Neural cell (in vitro differentiated cells): Measurements from ENCODE around the gene APLF. TPM values are rescaled to one million over a fixed set of nuclear protein-coding genes. Genes with fewer than 3 reads are reported as not detected.

Experiments used
- H2AFZ ChIP-seq: fragments of 200-600, 300-800 bp; sonication (generic), shearing (Covaris generic); 2 replicates; pipeline ENCODE4 v1.6.0; 2014; ENCODE audit warnings: low read depth, mild to moderate bottlenecking, antibody characterized with exemption, low read length, moderate library complexity
- H3F3A ChIP-seq: fragments of 200-600 bp; shearing (Covaris generic); 2 replicates; pipeline ENCODE4 v1.6.1; 2016; ENCODE audit warnings: mild to moderate bottlenecking, moderate library complexity, mixed read lengths, antibody characterized with exemption, low read length; ENCODE audit not compliant: insufficient read depth, poor library complexity, severe bottlenecking
- H3K27ac ChIP-seq: fragments of 200-600, 300-800 bp; sonication (generic), shearing (Covaris generic); 2 replicates; pipeline ENCODE4 v1.5.1; 2014; ENCODE audit warnings: mild to moderate bottlenecking, low read length, moderate library complexity
- H3K27me3 ChIP-seq: fragments of 300-800, 200-600 bp; sonication (generic), shearing (Covaris generic); 2 replicates; pipeline ENCODE4 v1.6.0; 2014; ENCODE audit warnings: mild to moderate bottlenecking, low read depth, low read length, moderate library complexity; ENCODE audit not compliant: insufficient read depth
- H3K36me3 ChIP-seq: fragments of 300-800, 200-600 bp; sonication (generic), shearing (Covaris generic); 2 replicates; pipeline ENCODE4 v1.5.1; 2014; ENCODE audit warnings: mild to moderate bottlenecking, antibody characterized with exemption, low read length, moderate library complexity; ENCODE audit not compliant: insufficient read depth
- H3K4me2 ChIP-seq: fragments of 300-800, 200-600 bp; sonication (generic), shearing (Covaris generic); 2 replicates; pipeline ENCODE4 v1.6.0; 2014; ENCODE audit warnings: mild to moderate bottlenecking, low read length
- H3K4me3 ChIP-seq: fragments of 300-800, 200-600 bp; sonication (generic), shearing (Covaris generic); 2 replicates; pipeline ENCODE4 v1.5.1; 2014; ENCODE audit warnings: mild to moderate bottlenecking, low read length, moderate library complexity
- H3K79me2 ChIP-seq: fragments of 200-600 bp; shearing (Covaris generic); replicated peaks from 2 replicates; pipeline ENCODE4 v1.6.0; 2014; ENCODE audit warnings: mild to moderate bottlenecking, low read length, moderate library complexity; ENCODE audit not compliant: insufficient read depth
- H3K9ac ChIP-seq: fragments of 300-800, 200-600 bp; sonication (generic), shearing (Covaris generic); 2 replicates; pipeline ENCODE4 v1.6.1; 2016; ENCODE audit warnings: mild to moderate bottlenecking, low read length, mixed read lengths
- H3K9me2 ChIP-seq: fragments of 200-600 bp; shearing (Covaris generic); 2 replicates; pipeline ENCODE4 v1.6.1; 2016; ENCODE audit warnings: mild to moderate bottlenecking, low read length, mixed read lengths; ENCODE audit not compliant: insufficient read depth
- H3K9me3 ChIP-seq: fragments of 200-600, 300-800 bp; sonication (generic), shearing (Covaris generic); 2 replicates; pipeline ENCODE4 v1.6.1; 2016; ENCODE audit warnings: mild to moderate bottlenecking, mixed run types, low read length, moderate library complexity, mixed read lengths
- H4K20me1 ChIP-seq: fragments of 200-600 bp; shearing (Covaris generic); 2 replicates; pipeline ENCODE4 v1.6.1; 2016; ENCODE audit warnings: mild to moderate bottlenecking, mixed run types; ENCODE audit not compliant: insufficient read depth
- CTCF ChIP-seq: fragments of 450-650 bp; IDR thresholded peaks from 2 replicates; pipeline ENCODE4 v1.5.1; 2014; ENCODE audit warnings: antibody characterized with exemption, mild to moderate bottlenecking, moderate library complexity; ENCODE audit not compliant: poor library complexity, severe bottlenecking
- EP300 ChIP-seq: fragments of 450-650 bp; conservative IDR thresholded peaks from 2 replicates; pipeline ENCODE4 v1.6.1; 2014; ENCODE audit warnings: antibody characterized with exemption, mild to moderate bottlenecking, moderate library complexity; ENCODE audit not compliant: poor library complexity, severe bottlenecking
- EZH2 ChIP-seq: fragments of 200-600, 300-800 bp; shearing (Covaris generic), sonication (generic); IDR thresholded peaks from 2 replicates; pipeline ENCODE4 v1.6.1; 2014; ENCODE audit warnings: antibody characterized with exemption, low read length, borderline replicate concordance, mild to moderate bottlenecking; ENCODE audit not compliant: insufficient read depth, poor library complexity, severe bottlenecking
- MXI1 ChIP-seq: fragments of 450-650 bp; conservative IDR thresholded peaks from 2 replicates; pipeline ENCODE4 v1.6.1; 2014; ENCODE audit warnings: antibody characterized with exemption, mild to moderate bottlenecking; ENCODE audit not compliant: poor library complexity, severe bottlenecking
- POLR2AphosphoS5 ChIP-seq: IDR thresholded peaks from 2 replicates; pipeline ENCODE4 v1.6.1; 2012
- RAD21 ChIP-seq: fragments of 450-650 bp; conservative IDR thresholded peaks from 2 replicates; pipeline ENCODE4 v1.6.1; 2014; ENCODE audit warnings: antibody characterized with exemption, mild to moderate bottlenecking, moderate library complexity
- SMC3 ChIP-seq: fragments of 450-650 bp; conservative IDR thresholded peaks from 2 replicates; pipeline ENCODE4 v1.6.1; 2014; ENCODE audit warnings: antibody characterized with exemption, mild to moderate bottlenecking, moderate library complexity; ENCODE audit not compliant: poor library complexity
- TAF1 ChIP-seq: IDR thresholded peaks from 2 replicates; pipeline ENCODE4 v1.6.1; 2012; ENCODE audit warnings: low read depth
- polyA plus RNA-seq: library from polyadenylated mRNA; depleted of rRNA; stranded (reverse); fragments of >200 nt; gene quantifications from 2 replicates; pipeline ENCODE4 v1.2.3, GENCODE V29; 2014
- TF ChIP-seq, protein P1 (sequence below): IDR thresholded peaks from 2 replicates; pipeline ENCODE4 v1.6.1; 2012; ENCODE audit warnings: borderline replicate concordance

Gene APLF
- polyA plus RNA-seq, 1 donor from 2014 or later = 0.45 TPM

DNA sequence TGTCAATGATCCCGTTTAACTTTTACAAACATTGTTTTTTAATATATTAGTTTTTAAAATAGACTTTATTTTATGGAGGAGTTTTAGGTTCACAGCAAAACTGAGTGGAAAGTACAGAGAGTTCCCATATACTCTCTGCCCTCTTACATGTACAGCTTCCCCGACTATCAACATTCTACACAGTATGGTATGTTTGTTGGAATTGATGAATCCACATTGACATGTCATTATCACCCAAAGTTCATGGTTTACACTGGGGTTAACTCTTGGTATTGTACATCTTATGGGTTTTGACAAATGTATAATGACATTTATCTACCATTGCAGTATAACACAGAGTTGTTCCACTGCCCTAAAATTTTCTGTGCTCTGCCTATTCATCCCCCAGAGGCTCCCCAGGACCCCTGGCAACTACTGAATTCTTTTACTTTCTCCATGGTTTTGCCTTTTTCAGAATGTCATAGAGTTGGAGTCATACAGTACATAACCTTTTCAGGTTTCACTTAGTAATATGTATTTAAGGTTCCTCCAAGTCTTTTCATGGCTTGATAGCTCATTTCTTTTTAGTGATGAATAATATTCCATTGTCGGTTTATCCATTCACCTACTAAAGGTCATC, 5.5 kb downstream of the APLF start:
- H3K9me3 ChIP-seq = no peaks in the 10 kb centered on the region
- H3F3A ChIP-seq = no peaks in the 10 kb centered on the region
- H3K36me3 ChIP-seq = no peaks in the 10 kb centered on the region
- H3K4me2 ChIP-seq = no peak overlapping the region
- no peaks in the 10 kb centered on the region for H4K20me1 ChIP-seq
- no peak overlapping the region for H3K9ac ChIP-seq
- H3K79me2 ChIP-seq = no peaks in the 10 kb centered on the region
- H2AFZ ChIP-seq = no peak overlapping the region
- H3K27me3 ChIP-seq = no peaks in the 10 kb centered on the region
- no peak for TF ChIP-seq MXI1
- TF ChIP-seq RAD21 = no peak
- TF ChIP-seq EZH2 = no peak
- TF ChIP-seq SMC3 = no peak
- TF ChIP-seq, protein P1, sequence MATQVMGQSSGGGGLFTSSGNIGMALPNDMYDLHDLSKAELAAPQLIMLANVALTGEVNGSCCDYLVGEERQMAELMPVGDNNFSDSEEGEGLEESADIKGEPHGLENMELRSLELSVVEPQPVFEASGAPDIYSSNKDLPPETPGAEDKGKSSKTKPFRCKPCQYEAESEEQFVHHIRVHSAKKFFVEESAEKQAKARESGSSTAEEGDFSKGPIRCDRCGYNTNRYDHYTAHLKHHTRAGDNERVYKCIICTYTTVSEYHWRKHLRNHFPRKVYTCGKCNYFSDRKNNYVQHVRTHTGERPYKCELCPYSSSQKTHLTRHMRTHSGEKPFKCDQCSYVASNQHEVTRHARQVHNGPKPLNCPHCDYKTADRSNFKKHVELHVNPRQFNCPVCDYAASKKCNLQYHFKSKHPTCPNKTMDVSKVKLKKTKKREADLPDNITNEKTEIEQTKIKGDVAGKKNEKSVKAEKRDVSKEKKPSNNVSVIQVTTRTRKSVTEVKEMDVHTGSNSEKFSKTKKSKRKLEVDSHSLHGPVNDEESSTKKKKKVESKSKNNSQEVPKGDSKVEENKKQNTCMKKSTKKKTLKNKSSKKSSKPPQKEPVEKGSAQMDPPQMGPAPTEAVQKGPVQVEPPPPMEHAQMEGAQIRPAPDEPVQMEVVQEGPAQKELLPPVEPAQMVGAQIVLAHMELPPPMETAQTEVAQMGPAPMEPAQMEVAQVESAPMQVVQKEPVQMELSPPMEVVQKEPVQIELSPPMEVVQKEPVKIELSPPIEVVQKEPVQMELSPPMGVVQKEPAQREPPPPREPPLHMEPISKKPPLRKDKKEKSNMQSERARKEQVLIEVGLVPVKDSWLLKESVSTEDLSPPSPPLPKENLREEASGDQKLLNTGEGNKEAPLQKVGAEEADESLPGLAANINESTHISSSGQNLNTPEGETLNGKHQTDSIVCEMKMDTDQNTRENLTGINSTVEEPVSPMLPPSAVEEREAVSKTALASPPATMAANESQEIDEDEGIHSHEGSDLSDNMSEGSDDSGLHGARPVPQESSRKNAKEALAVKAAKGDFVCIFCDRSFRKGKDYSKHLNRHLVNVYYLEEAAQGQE = no peak
- no peak for TF ChIP-seq TAF1
- TF ChIP-seq CTCF = no peak
- no peak for TF ChIP-seq EP300
- TF ChIP-seq POLR2AphosphoS5 = no peak
- no peak overlapping the region for H3K4me3 ChIP-seq
- no peaks in the 10 kb centered on the region for H3K9me2 ChIP-seq
- no peak overlapping the region for H3K27ac ChIP-seq

DNA sequence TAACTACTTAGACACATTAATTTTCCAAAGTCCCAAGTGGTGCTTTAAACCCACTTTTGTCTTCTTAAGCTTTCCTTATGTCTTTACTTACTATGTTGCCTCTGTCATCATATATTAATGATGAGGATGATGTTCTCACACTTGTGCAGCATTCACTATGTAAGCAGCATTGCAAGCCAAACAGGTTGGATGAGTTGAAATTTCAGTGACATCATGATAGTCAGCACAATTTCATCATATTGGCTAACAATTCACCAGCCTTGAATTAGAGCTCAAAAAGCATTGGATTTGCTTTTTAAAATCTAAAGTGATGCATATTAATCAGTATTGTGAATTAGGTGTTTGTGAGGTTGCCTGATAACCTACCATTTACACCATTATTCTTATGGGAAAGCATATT, 7.7 kb downstream of the APLF start:
- Histone ChIP-seq H3K79me2 (no peaks in the 10 kb centered on the region), H3K9me2 (no peaks in the 10 kb centered on the region), H3K36me3 (no peaks in the 10 kb centered on the region), H2AFZ (no peak overlapping the region), H3K4me2 (no peak overlapping the region), H3K27me3 (no peaks in the 10 kb centered on the region), H3F3A (no peaks in the 10 kb centered on the region), H3K9me3 (no peaks in the 10 kb centered on the region), H3K4me3 (no peak overlapping the region), H3K27ac (no peak overlapping the region), H4K20me1 (no peaks in the 10 kb centered on the region), H3K9ac (no peak overlapping the region)
- TF ChIP-seq, protein P1 = no peak
- TF ChIP-seq MXI1 = no peak
- TF ChIP-seq TAF1 = no peak
- TF ChIP-seq POLR2AphosphoS5 = no peak
- TF ChIP-seq SMC3 = no peak
- TF ChIP-seq EP300 = no peak
- no peak for TF ChIP-seq RAD21
- no peak for TF ChIP-seq EZH2
- no peak for TF ChIP-seq CTCF
